Spleen (tissue), 11 donors: ENCODE measurements around the gene MBNL1. TPM values are rescaled to one million over a fixed set of nuclear protein-coding genes. Genes with fewer than 3 reads are reported as not detected.

ENCODE experiments used
- DNase-seq: peaks from one replicate; pipeline ENCODE4 v3.0.0-alpha.2; 2020
- H3K27ac ChIP-seq, 8 donors: fragments of 200-600 bp; sonication (generic) in 7 of 8; 1 replicate in 4 of 8; 2 replicates in 4 of 8; pipeline versions ENCODE4 v1.5.0 to v1.8.0; 2016 to 2021; ENCODE audit warnings: inconsistent platforms in 4 of 8, mild to moderate bottlenecking in 4 of 8, moderate library complexity in 1 of 8
- H3K27me3 ChIP-seq, 7 donors: fragments of 200-600 bp; sonication (generic) in 6 of 7; replicated peaks in 1 of 7; 1 replicate in 4 of 7; 2 replicates in 3 of 7; pipeline versions ENCODE4 v1.5.0 to v1.8.0; 2016 to 2021; ENCODE audit warnings: inconsistent platforms in 3 of 7, mild to moderate bottlenecking in 1 of 7
- H3K36me3 ChIP-seq, 6 donors: fragments of 200-600 bp; sonication (generic) in 5 of 6; 1 replicate in 4 of 6; 2 replicates in 2 of 6; pipeline versions ENCODE4 v1.5.0 to v1.8.0; 2016 to 2021; ENCODE audit warnings: inconsistent platforms in 2 of 6
- H3K4me1 ChIP-seq, 6 donors: fragments of 200-600 bp; sonication (generic) in 5 of 6; 1 replicate in 3 of 6; 2 replicates in 3 of 6; pipeline versions ENCODE4 v1.5.0 to v1.8.0; 2016 to 2021; ENCODE audit warnings: inconsistent platforms in 3 of 6
- H3K4me3 ChIP-seq, 8 donors: fragments of 200-600 bp; sonication (generic) in 7 of 8; 1 replicate in 4 of 8; 2 replicates in 4 of 8; pipeline versions ENCODE4 v1.5.0 to v1.8.0; 2016 to 2021; ENCODE audit warnings: inconsistent platforms in 4 of 8, mild to moderate bottlenecking in 4 of 8, moderate library complexity in 2 of 8
- H3K9me3 ChIP-seq, 8 donors: fragments of 200-600 bp; sonication (generic) in 7 of 8; 1 replicate in 4 of 8; 2 replicates in 4 of 8; pipeline versions ENCODE4 v1.5.0 to v1.8.0; 2016 to 2021; ENCODE audit warnings: inconsistent platforms in 4 of 8
- POLR2A ChIP-seq, 3 donors: fragments of 450-650 bp; IDR thresholded peaks; one replicate each; pipeline ENCODE4 v1.5.1; 2017; ENCODE audit warnings: antibody characterized with exemption in 3 of 3, mild to moderate bottlenecking in 1 of 3
- POLR2AphosphoS5 ChIP-seq, 3 donors: sonication (generic); formaldehyde crosslinking; IDR thresholded peaks; one replicate each; pipeline ENCODE4 v1.5.1; 2017; ENCODE audit warnings: antibody characterized with exemption in 3 of 3
- WGBS, 5 donors: extraction: QIAGEN DNeasy Blood & Tissue Kit in 3 of 5; methylation state at CpG; one replicate each; pipeline versions ENCODE4 v1.1.5 to v1.1.7; 2013 to 2018; 5-methylcytosine and 5-hydroxymethylcytosine counted together
- intact Hi-C: fragments of 100-400 bp; cut with DNase I; formaldehyde crosslinking; loops from one replicate; pipeline ENCODE4 v1.15.0; 2023; ENCODE audit warnings: low total_unique reads
- polyA plus RNA-seq, 3 donors: library from polyadenylated mRNA; stranded (reverse); fragments of 200-250 nt; gene quantifications; one replicate each; pipeline ENCODE4 v1.2.1, GENCODE V29; 2013
- total RNA-seq, 7 donors: library from RNA; depleted of rRNA in 3 of 7; stranded (reverse); fragments of >200 nt in 3 of 7; fragmentation: NEBNext Ultra II Directional in 4 of 7; extraction: Animal tissue kit (Norgen Biotek cat#: 25700) in 4 of 7; gene quantifications; one replicate each; pipeline versions ENCODE4 v1.1.0 to v1.2.1, GENCODE V29; 2016 to 2021
- TF ChIP-seq, protein P1 (sequence below), 11 experiments: fragments of 200-600 bp in 7 of 11; fragments of 450-650 bp in 4 of 11; sonication (generic) in 4 of 11; IDR thresholded peaks in 8 of 11; conservative IDR thresholded peaks in 3 of 11; 1 replicate in 7 of 11; 2 replicates in 4 of 11; pipeline versions ENCODE4 v1.4.0 to v1.8.0; 2016 to 2021; ENCODE audit warnings: antibody characterized with exemption in 11 of 11, inconsistent platforms in 4 of 11, mild to moderate bottlenecking in 1 of 11
- donor health status: healthy with polysubstance abuse.
- donor health status: DM: no; HTN: no; CAD: no; lungs with moderate emphysema.
- donor health status: DM: no; HTN: no; CAD: no.
- donor health status: Bipolar disorder and iron deficiency.
- donor health status: healthy.
- donor health status: DM: no; HTN: no; CAD: no.
- donor health status: DM: yes; HTN: yes; CAD: no.

Gene MBNL1
- total and polyA plus RNA-seq, 10 donors: 64.7 to 491 (median 296) TPM

DNA sequence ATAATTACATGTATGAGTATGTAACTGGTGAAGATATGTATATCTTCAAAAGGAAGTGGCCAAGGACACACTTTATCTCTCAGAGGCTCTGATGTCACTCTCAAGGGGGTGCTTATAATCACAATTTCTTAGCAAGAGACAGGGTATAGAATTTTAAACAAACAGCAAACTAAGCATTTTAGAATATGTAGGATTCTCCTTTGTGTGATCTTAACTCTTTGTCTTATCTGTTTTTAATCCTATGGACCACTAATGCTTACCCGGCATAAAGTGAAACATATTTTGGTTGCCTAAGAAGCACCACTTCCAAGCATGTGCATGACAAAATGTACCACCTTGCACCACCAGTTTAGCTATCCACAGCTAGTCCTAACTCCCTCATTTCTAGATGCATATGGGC lies 8.2 kb upstream of the MBNL1 start:
- peak overlapping the region in 3 of 8 donors; percentile 22 to 85 (median 81) for H3K27ac ChIP-seq
- no peaks in the 10 kb centered on the region for H3K36me3 ChIP-seq
- peaks cover 38 to 100% (median 68%) of the 10 kb centered on the region in 6 donors for H3K4me1 ChIP-seq
- 57 to 94% (median 76%) methylated on average over 1 of the region's 1 CpG for WGBS, 5 donors
- no peaks in the 10 kb centered on the region for H3K27me3 ChIP-seq
- no peaks in the 10 kb centered on the region for H3K9me3 ChIP-seq
- no peak for DNase-seq
- intact Hi-C loops: loop anchor here (10.0 kb wide), 1 partner anchor 56 kb away; no protein-coding TSS in a partner anchor
- H3K4me3 ChIP-seq: no peak overlapping the region
- TF ChIP-seq, protein P1, sequence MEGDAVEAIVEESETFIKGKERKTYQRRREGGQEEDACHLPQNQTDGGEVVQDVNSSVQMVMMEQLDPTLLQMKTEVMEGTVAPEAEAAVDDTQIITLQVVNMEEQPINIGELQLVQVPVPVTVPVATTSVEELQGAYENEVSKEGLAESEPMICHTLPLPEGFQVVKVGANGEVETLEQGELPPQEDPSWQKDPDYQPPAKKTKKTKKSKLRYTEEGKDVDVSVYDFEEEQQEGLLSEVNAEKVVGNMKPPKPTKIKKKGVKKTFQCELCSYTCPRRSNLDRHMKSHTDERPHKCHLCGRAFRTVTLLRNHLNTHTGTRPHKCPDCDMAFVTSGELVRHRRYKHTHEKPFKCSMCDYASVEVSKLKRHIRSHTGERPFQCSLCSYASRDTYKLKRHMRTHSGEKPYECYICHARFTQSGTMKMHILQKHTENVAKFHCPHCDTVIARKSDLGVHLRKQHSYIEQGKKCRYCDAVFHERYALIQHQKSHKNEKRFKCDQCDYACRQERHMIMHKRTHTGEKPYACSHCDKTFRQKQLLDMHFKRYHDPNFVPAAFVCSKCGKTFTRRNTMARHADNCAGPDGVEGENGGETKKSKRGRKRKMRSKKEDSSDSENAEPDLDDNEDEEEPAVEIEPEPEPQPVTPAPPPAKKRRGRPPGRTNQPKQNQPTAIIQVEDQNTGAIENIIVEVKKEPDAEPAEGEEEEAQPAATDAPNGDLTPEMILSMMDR (IDR thresholded peaks at IDR 0.05 in 8 of 11, conservative IDR thresholded peaks at IDR 0.05 in 3 of 11): no peak
- TF ChIP-seq POLR2A (IDR thresholded peaks at IDR 0.05) (no peak), POLR2AphosphoS5 (IDR thresholded peaks at IDR 0.05) (no peak)

DNA sequence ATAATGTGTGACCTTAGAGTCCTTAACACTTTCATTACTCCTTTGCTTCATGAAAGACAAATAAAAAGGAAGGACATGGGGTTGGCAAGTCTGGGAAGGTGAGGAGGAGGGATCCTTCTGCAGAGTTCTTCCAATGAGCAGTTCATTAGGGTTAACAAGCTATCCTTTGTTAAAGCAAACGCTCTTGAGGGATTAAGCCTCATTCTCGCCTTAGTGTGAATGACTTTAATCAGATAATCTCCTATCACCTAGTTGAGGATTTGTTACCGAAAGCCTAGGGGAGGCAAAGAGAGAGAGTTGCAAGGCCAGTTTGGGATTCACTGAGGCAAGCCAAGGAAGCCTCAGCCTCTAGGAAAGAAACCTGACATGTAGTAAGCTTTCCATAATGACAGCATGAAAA lies 7.4 kb upstream of the MBNL1 start:
- H3K9me3 ChIP-seq: no peaks in the 10 kb centered on the region
- no peaks in the 10 kb centered on the region for H3K36me3 ChIP-seq
- no peaks in the 10 kb centered on the region for H3K27me3 ChIP-seq
- no peak for DNase-seq
- no peak for TF ChIP-seq POLR2A (IDR thresholded peaks at IDR 0.05)
- TF ChIP-seq, protein P1 (IDR thresholded peaks at IDR 0.05 in 8 of 11, conservative IDR thresholded peaks at IDR 0.05 in 3 of 11): no peak
- TF ChIP-seq POLR2AphosphoS5 (IDR thresholded peaks at IDR 0.05): no peak
- intact Hi-C loops: loop anchor here (10.0 kb wide), 1 partner anchor 57 kb away; no protein-coding TSS in a partner anchor
- no peak overlapping the region for H3K4me3 ChIP-seq
- H3K27ac ChIP-seq: peak overlapping the region in 2 of 8 donors; percentile 81 to 85
- 94 to 98% (median 97%) methylated on average over 3 of the region's 3 CpGs for WGBS, 5 donors
- H3K4me1 ChIP-seq: peaks cover 40 to 100% (median 68%) of the 10 kb centered on the region in 6 donors

DNA sequence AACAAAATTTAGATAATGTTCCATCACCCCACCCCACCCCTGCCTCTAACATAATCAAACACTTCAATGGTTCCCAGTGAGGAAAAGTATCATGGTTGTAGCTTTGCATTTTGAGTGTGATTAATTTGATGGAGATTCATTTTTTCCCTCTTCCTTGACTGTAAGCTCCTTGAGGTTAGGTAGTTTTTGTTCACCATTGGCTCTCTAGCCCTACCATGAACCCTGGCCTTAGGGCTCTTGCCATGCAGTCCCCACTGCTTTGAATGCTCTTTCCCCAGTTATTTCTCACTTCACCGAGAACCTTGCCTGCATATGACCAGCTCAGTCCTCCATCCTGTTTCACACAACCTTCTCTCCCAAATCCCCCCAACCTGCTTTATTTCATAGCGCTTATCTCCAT lies 5.0 kb upstream of the MBNL1 start:
- Histone ChIP-seq H3K27me3 (no peaks in the 10 kb centered on the region), H3K4me1 (peaks cover 39 to 98% (median 65%) of the 10 kb centered on the region in 6 donors), H3K4me3 (no peak overlapping the region), H3K9me3 (no peaks in the 10 kb centered on the region), H3K27ac (peak overlapping the region in 3 of 8 donors; percentile 10 to 40 (median 29)), H3K36me3 (no peaks in the 10 kb centered on the region)
- no peak for TF ChIP-seq POLR2A (IDR thresholded peaks at IDR 0.05)
- intact Hi-C loops: loop anchor here (10.0 kb wide), 1 partner anchor 59 kb away; no protein-coding TSS in a partner anchor
- WGBS, 5 donors: 70 to 97% (median 90%) methylated on average over 2 of the region's 2 CpGs
- no peak for DNase-seq

DNA sequence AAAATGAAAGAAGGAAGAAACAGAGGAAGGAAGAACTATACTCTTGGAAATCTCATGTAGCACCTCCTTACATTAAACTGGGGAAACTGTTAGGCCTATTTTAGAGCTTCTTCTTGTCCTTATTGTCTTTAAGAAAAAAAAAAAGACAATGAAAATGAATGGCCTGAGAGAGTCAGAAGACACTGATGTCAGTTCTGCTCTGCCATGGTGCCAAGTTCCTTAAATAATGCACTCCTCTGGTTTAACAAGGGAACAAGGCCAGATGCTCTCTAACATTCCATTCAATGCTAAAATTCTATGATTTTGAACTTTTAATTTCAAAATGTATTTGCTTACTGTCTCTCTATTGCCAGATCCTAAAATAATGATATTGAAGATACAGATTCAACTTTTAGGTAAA lies 4.4 kb upstream of the MBNL1 start:
- no peaks in the 10 kb centered on the region for H3K27me3 ChIP-seq
- peak overlapping the region in 4 of 8 donors; percentile 10 to 40 (median 34) for H3K27ac ChIP-seq
- H3K9me3 ChIP-seq: no peaks in the 10 kb centered on the region
- no peak for TF ChIP-seq POLR2A (IDR thresholded peaks at IDR 0.05)
- TF ChIP-seq, protein P1 (IDR thresholded peaks at IDR 0.05 in 8 of 11, conservative IDR thresholded peaks at IDR 0.05 in 3 of 11): no peak
- no peak for TF ChIP-seq POLR2AphosphoS5 (IDR thresholded peaks at IDR 0.05)
- H3K4me1 ChIP-seq: peaks cover 33 to 91% (median 58%) of the 10 kb centered on the region in 6 donors
- DNase-seq: no peak
- no peaks in the 10 kb centered on the region for H3K36me3 ChIP-seq
- no peak overlapping the region for H3K4me3 ChIP-seq
- intact Hi-C loops: loop anchor here (10.0 kb wide), 1 partner anchor 60 kb away; no protein-coding TSS in a partner anchor
